HepG2 (cell line): ENCODE results near the gene TCF25. TPM values are rescaled to one million over a fixed set of nuclear protein-coding genes. Genes with fewer than 3 reads are reported as not detected.
A peak's percentile ranks its signal among the peaks of the same experiment; 100 is the strongest.

Experiments
- ATF1 ChIP-seq: IDR thresholded peaks from 2 replicates; pipeline ENCODE4 v1.6.1; 2016; ENCODE audit warnings: mild to moderate bottlenecking, control low read depth
- CAMTA2 ChIP-seq: sonication (generic); formaldehyde crosslinking; IDR thresholded peaks from 2 replicates; pipeline ENCODE4 v1.4.0; 2020; ENCODE audit warnings: mild to moderate bottlenecking, missing genetic modification reagents, borderline replicate concordance
- CCDC6 ChIP-seq: sonication (generic); formaldehyde crosslinking; IDR thresholded peaks from 2 replicates; pipeline ENCODE4 v1.8.1; 2022; ENCODE audit warnings: mild to moderate bottlenecking, missing genetic modification reagents, moderate library complexity
- ELF4 ChIP-seq: sonication (generic); formaldehyde crosslinking; IDR thresholded peaks from 2 replicates; pipeline ENCODE4 v1.5.0; 2020; ENCODE audit warnings: missing genetic modification reagents, mild to moderate bottlenecking, moderate library complexity, borderline replicate concordance
- FOXJ3 ChIP-seq: sonication (generic); formaldehyde crosslinking; IDR thresholded peaks from 2 replicates; pipeline ENCODE4 v1.4.0; 2020; ENCODE audit warnings: missing genetic modification reagents, mild to moderate bottlenecking, borderline replicate concordance
- HDAC6 ChIP-seq: fragments of 200-600 bp; sonication (generic); IDR thresholded peaks from 2 replicates; pipeline ENCODE4 v1.7.0; 2017; ENCODE audit warnings: mild to moderate bottlenecking, antibody characterized with exemption, low read length, low read depth
- NCOA2 ChIP-seq: sonication (generic); formaldehyde crosslinking; IDR thresholded peaks from 2 replicates; pipeline ENCODE4 v1.8.0; 2022; ENCODE audit warnings: inconsistent platforms
- STAG1 ChIP-seq: sonication (generic); formaldehyde crosslinking; IDR thresholded peaks from 2 replicates; pipeline ENCODE4 v1.4.0; 2020; ENCODE audit warnings: missing genetic modification reagents
- STAT5B ChIP-seq: sonication (generic); formaldehyde crosslinking; IDR thresholded peaks from 2 replicates; pipeline ENCODE4 v1.4.0; 2020; ENCODE audit warnings: missing genetic modification reagents
- ZNF446 ChIP-seq: sonication (generic); formaldehyde crosslinking; IDR thresholded peaks from 2 replicates; pipeline ENCODE4 v1.5.0; 2020; ENCODE audit warnings: mild to moderate bottlenecking, missing genetic modification reagents
- ZNF619 ChIP-seq: sonication (generic); formaldehyde crosslinking; IDR thresholded peaks from 2 replicates; pipeline ENCODE4 v1.4.0; 2020; ENCODE audit warnings: mild to moderate bottlenecking, missing genetic modification reagents
- ZSCAN12 ChIP-seq: sonication (generic); formaldehyde crosslinking; IDR thresholded peaks from 2 replicates; pipeline ENCODE4 v1.9.0; 2021; ENCODE audit warnings: mild to moderate bottlenecking, missing genetic modification reagents
- ZSCAN31 ChIP-seq: sonication (generic); formaldehyde crosslinking; IDR thresholded peaks from 2 replicates; pipeline ENCODE4 v1.5.0; 2020; ENCODE audit warnings: low read depth, mild to moderate bottlenecking, missing genetic modification reagents
- polyA plus RNA-seq, 8 experiments: library from polyadenylated mRNA; depleted of rRNA in 3 of 8; stranded (reverse) in 7 of 8; unstranded in 1 of 8; fragments of >200 nt; fragmentation: Illumina TruSeq in 4 of 8; extraction: Trizol in 4 of 8; gene quantifications; 2 replicates each; pipeline versions ENCODE4 v1.2.1 to v1.2.3, GENCODE V29; 2011 to 2016; ENCODE audit warnings: low read depth in 4 of 8, missing spikeins in 1 of 8, mixed read lengths in 1 of 8; ENCODE audit not compliant: insufficient read depth in 1 of 8
- total RNA-seq, 5 experiments: library from RNA; depleted of rRNA; stranded (reverse); fragments of >200 nt; fragmentation: Illumina TruSeq; extraction: Trizol; gene quantifications; 2 replicates each; pipeline ENCODE4 v1.2.3, GENCODE V29; 2016; ENCODE audit warnings: low read depth in 1 of 5
- TF ChIP-seq, protein P1 (sequence below): IDR thresholded peaks from 2 replicates; pipeline ENCODE4 v1.6.1; 2016; ENCODE audit warnings: mild to moderate bottlenecking
- TF ChIP-seq, protein P2 (sequence below): IDR thresholded peaks from 2 replicates; pipeline ENCODE4 v1.6.1; 2016; ENCODE audit warnings: missing compliant biosample characterization, missing genetic modification reagents, borderline replicate concordance
- TF ChIP-seq, protein P3 (sequence below): sonication (generic); formaldehyde crosslinking; IDR thresholded peaks from 2 replicates; pipeline ENCODE4 v1.5.1; 2020; ENCODE audit warnings: mild to moderate bottlenecking, missing genetic modification reagents, moderate library complexity
- TF ChIP-seq, protein P4 (sequence below): IDR thresholded peaks from 2 replicates; pipeline ENCODE4 v1.6.1; 2016; ENCODE audit warnings: low read depth, control low read depth
- TF ChIP-seq, protein P5 (sequence below): sonication (generic); formaldehyde crosslinking; conservative IDR thresholded peaks from 2 replicates; pipeline ENCODE4 v1.4.0; 2020; ENCODE audit warnings: mild to moderate bottlenecking, missing genetic modification reagents, moderate library complexity

The TCF25 gene
- total and polyA plus RNA-seq, 2 of the 13 experiments (the other 11 are each of a cell fraction or from before 2014, with no cell fraction given) = 138 to 206 TPM

DNA sequence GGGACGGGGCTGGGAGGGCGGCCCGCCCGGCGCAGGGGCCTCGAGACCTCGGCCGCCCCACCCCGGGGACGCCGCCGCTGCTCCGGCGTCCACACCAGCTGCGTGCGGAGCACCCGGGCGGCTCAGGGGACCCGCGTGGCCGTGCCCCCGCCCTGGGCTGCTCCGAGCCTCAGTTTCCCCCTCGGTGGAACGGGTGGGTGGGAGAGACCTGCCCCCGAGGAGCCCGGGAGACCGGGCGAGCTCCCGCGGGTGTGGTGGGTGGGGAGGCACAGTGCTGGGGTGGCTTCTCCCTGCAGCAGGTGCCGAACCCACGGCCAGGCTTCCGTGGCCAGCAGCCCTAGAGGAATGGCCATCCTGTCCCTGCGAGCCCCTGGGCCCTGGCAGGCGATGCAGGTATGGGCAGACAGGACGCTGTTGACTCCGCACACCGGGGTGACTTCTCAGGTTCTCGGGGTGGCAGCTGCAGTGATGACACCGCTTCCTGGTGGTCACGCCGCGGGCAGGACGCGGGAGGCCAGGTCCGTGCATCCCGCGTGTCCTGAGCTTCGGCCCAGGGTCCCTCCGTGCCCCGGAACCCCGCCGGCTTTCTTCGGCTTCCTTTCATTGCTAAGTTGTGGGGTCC lies 75.8 kb downstream of the TCF25 start (continued):
- TF ChIP-seq, protein P1, sequence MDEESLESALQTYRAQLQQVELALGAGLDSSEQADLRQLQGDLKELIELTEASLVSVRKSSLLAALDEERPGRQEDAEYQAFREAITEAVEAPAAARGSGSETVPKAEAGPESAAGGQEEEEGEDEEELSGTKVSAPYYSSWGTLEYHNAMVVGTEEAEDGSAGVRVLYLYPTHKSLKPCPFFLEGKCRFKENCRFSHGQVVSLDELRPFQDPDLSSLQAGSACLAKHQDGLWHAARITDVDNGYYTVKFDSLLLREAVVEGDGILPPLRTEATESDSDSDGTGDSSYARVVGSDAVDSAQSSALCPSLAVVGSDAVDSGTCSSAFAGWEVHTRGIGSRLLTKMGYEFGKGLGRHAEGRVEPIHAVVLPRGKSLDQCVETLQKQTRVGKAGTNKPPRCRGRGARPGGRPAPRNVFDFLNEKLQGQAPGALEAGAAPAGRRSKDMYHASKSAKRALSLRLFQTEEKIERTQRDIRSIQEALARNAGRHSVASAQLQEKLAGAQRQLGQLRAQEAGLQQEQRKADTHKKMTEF (CRISPR knock-in tag) = peak; percentile 27; the same call in 1 of the 2 replicates
- TF ChIP-seq, protein P2, sequence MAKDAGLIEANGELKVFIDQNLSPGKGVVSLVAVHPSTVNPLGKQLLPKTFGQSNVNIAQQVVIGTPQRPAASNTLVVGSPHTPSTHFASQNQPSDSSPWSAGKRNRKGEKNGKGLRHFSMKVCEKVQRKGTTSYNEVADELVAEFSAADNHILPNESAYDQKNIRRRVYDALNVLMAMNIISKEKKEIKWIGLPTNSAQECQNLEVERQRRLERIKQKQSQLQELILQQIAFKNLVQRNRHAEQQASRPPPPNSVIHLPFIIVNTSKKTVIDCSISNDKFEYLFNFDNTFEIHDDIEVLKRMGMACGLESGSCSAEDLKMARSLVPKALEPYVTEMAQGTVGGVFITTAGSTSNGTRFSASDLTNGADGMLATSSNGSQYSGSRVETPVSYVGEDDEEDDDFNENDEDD (CRISPR knock-in tag) = 0 out of 2 replicates have a peak, but pooled peaks have one; percentile 19
- TF ChIP-seq STAG1 (CRISPR knock-in tag) (no peak), CCDC6 (CRISPR knock-in tag) (no peak), ELF4 (no peak), HDAC6 (no peak), STAT5B (CRISPR knock-in tag) (no peak), ZSCAN12 (CRISPR knock-in tag) (no peak), ATF1 (CRISPR knock-in tag) (no peak), FOXJ3 (CRISPR knock-in tag) (no peak), NCOA2 (CRISPR knock-in tag) (no peak; the same call in 1 of the 2 replicates), ZNF446 (no peak), ZSCAN31 (CRISPR knock-in tag) (no peak), CAMTA2 (CRISPR knock-in tag) (no peak), ZNF619 (CRISPR knock-in tag) (no peak)
- TF ChIP-seq, protein P3, sequence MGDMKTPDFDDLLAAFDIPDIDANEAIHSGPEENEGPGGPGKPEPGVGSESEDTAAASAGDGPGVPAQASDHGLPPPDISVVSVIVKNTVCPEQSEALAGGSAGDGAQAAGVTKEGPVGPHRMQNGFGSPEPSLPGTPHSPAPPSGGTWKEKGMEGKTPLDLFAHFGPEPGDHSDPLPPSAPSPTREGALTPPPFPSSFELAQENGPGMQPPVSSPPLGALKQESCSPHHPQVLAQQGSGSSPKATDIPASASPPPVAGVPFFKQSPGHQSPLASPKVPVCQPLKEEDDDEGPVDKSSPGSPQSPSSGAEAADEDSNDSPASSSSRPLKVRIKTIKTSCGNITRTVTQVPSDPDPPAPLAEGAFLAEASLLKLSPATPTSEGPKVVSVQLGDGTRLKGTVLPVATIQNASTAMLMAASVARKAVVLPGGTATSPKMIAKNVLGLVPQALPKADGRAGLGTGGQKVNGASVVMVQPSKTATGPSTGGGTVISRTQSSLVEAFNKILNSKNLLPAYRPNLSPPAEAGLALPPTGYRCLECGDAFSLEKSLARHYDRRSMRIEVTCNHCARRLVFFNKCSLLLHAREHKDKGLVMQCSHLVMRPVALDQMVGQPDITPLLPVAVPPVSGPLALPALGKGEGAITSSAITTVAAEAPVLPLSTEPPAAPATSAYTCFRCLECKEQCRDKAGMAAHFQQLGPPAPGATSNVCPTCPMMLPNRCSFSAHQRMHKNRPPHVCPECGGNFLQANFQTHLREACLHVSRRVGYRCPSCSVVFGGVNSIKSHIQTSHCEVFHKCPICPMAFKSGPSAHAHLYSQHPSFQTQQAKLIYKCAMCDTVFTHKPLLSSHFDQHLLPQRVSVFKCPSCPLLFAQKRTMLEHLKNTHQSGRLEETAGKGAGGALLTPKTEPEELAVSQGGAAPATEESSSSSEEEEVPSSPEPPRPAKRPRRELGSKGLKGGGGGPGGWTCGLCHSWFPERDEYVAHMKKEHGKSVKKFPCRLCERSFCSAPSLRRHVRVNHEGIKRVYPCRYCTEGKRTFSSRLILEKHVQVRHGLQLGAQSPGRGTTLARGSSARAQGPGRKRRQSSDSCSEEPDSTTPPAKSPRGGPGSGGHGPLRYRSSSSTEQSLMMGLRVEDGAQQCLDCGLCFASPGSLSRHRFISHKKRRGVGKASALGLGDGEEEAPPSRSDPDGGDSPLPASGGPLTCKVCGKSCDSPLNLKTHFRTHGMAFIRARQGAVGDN (CRISPR knock-in tag) = peak; percentile 62
- TF ChIP-seq, protein P4, sequence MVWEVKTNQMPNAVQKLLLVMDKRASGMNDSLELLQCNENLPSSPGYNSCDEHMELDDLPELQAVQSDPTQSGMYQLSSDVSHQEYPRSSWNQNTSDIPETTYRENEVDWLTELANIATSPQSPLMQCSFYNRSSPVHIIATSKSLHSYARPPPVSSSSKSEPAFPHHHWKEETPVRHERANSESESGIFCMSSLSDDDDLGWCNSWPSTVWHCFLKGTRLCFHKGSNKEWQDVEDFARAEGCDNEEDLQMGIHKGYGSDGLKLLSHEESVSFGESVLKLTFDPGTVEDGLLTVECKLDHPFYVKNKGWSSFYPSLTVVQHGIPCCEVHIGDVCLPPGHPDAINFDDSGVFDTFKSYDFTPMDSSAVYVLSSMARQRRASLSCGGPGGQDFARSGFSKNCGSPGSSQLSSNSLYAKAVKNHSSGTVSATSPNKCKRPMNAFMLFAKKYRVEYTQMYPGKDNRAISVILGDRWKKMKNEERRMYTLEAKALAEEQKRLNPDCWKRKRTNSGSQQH = 0 out of 2 replicates have a peak, but pooled peaks have one; percentile 45
- TF ChIP-seq, protein P5, sequence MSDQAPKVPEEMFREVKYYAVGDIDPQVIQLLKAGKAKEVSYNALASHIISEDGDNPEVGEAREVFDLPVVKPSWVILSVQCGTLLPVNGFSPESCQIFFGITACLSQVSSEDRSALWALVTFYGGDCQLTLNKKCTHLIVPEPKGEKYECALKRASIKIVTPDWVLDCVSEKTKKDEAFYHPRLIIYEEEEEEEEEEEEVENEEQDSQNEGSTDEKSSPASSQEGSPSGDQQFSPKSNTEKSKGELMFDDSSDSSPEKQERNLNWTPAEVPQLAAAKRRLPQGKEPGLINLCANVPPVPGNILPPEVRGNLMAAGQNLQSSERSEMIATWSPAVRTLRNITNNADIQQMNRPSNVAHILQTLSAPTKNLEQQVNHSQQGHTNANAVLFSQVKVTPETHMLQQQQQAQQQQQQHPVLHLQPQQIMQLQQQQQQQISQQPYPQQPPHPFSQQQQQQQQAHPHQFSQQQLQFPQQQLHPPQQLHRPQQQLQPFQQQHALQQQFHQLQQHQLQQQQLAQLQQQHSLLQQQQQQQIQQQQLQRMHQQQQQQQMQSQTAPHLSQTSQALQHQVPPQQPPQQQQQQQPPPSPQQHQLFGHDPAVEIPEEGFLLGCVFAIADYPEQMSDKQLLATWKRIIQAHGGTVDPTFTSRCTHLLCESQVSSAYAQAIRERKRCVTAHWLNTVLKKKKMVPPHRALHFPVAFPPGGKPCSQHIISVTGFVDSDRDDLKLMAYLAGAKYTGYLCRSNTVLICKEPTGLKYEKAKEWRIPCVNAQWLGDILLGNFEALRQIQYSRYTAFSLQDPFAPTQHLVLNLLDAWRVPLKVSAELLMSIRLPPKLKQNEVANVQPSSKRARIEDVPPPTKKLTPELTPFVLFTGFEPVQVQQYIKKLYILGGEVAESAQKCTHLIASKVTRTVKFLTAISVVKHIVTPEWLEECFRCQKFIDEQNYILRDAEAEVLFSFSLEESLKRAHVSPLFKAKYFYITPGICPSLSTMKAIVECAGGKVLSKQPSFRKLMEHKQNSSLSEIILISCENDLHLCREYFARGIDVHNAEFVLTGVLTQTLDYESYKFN (CRISPR knock-in tag) = no peak
